Activated CD4-positive, alpha-beta T cell treated with anti-CD3 and anti-CD28 coated beads for 24 hours (primary cell): ENCODE results near the gene ZNF792.
"Not testable (repeated sequence)": the region's sequence is repeated elsewhere in the genome, so short reads cannot be mapped to it uniquely, and the experiment has no call there.

ENCODE experiments used
- DNase-seq, 2 donors: peaks; one replicate each; pipeline ENCODE4 v3.0.0-alpha.2; 2020; ENCODE audit warnings: low read depth in 2 of 2

The ZNF792 gene

DNA sequence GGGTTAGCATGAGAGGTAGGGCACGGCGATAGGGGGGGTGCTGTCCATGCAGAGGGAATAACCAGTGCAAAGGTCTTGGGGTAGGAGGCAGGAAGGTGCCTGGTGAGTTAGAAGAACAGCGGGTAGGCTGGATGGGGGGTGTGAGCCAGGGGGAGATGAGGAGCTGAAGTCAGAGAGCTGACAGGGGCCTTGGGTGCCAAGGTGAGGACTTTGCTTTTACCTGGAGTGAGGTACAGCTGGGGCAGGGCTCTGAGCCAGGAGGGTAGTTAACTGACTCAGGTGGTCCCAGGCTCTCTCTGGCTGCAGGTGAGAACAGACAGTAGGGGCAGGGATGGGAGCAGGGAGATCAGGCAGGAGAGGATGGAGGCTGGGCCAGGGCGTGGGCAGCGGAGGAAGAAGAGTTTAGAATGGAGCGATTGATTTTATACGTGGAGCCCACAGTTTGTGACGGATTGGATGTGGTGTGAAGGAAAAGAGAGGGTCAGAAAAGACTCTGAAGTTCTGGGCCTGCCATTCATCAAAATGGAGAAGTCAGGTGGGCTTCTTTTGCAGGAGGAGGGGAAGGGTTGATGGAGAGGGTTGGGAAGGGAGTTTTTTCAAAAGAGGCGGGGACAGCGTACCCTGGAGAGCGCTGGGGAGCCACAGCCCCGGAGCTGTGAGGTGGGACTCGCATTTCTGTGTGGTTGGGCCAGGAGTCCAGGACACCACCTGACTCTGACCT, 34.9 kb upstream of the ZNF792 start:
- DNase-seq: no peak

DNA sequence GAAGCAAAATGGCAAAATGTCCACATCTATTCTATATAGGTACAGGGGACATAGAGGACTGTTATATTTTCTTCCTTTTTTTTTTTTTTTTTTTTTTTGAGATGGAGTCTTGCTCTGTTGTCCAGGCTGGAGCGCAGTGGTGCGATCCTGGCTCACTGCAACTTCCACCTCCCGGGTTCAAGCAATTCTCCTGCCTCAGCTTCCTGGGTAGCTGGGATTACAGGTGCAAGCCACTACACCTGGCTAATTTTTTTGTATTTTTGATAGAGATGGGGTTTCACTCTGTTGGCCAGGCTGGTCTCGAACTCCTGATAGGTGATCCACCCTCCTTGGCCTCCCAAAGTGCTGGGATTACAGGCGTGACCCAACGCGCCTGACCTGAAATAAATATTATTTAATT, 34.2 kb upstream of the ZNF792 start:
- not testable (repeated sequence) for DNase-seq

DNA sequence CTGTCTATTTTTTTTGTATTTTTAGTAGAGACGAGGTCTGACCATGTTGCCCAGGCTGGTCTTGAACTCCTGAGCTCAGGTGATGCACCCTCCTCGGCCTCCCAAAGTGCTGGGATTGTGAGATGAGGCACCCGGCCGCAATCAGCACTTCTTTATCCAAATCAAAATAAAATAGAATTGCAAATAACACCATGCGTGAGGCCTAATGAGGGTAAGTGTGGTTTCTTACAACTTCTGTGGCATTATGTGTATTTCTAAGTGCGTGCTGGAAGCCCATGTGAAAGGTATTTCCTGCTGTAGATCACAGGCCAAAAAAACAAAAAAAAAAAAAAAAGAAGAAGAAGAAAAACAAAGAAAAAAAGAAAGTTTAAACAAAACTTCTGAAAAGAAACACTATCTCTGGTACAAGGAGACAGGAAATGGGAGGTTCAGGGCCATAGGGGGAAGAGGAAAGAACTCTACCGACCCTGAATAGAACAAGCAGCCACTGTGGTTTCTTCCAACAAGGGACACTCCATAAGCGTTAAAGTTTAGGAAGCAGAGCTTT, 33.1 kb upstream of the ZNF792 start:
- DNase-seq: no peak

DNA sequence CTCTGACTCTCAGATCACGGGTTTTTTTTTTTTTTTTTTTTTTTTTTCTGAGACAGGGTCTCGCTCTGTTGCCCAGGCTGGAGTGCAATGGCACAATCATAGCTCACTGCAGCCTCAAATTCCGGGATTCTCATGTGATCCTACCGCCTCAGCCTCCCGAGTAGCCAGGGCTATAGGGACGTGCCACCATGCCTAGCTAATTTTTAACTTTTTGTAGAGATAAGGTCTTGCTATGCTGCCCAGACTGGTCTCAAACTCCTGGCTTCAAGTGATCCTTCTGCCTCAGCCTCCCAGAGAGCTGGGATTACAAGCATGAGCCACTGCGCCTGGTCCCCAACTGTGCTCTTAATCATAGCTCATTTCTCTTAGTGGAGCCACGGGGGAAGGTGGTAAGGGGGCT, 31.5 kb upstream of the ZNF792 start:
- DNase-seq: no peak

DNA sequence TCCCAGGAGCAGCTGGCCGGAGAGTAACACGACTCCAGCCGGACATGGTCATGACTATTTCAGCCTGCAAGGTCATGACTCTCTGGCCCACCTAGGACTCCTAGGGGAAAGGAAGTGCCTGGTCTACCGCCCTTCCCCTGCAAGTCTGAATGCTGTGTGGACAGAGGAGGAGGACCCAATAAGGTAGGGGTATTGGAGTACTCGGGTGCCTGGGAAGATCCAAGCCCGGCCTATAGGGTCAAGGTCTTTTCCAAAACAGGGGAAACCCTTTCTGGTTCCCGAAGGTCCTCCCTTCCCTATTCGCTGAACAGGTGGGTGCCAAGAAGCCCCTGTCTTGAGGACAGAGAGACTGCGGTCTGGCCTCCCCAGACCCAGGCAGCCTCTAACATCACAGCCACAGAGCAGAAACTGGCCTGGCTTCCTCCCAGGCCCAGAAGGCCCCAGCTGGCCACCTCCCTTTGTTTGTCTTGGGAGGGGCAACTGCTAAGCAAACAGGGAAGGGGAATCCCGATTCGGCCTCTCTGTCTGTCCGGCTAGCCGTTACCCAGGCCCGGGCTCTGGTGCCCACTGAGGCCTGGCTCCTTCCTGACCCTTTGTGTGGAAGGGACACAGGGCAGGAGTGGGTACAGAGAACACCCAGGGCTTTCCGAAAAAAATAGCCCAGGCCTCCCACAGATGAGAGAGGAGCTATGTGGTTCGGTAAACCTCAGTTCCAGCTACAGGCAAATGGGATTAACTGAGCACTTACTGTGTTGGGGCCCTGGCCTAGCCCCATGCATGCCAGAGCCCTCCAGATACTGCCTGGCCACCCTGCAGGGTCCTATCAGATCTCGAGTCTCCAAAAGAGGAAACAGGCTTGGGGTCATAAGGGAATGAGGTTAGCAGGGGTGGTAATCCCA, 30.9 kb upstream of the ZNF792 start:
- no peak for DNase-seq

DNA sequence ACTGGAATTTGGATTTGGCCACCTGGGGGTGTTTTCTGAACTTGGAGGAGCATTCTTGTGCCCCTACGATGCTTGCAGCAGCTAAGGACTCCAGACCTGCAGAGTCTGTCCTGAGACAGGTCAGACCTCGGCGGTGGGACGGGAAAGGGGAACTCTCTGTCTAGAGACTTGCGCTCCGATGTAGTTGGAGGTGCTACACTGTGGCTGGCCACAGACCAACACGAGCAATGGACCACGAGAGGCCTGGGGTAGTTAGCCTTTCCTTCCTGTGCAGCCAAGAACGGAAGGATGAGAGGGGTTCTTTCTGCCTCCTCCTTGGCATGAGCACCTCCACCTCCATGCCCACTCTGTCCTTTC, 30.2 kb upstream of the ZNF792 start:
- no peak for DNase-seq

DNA sequence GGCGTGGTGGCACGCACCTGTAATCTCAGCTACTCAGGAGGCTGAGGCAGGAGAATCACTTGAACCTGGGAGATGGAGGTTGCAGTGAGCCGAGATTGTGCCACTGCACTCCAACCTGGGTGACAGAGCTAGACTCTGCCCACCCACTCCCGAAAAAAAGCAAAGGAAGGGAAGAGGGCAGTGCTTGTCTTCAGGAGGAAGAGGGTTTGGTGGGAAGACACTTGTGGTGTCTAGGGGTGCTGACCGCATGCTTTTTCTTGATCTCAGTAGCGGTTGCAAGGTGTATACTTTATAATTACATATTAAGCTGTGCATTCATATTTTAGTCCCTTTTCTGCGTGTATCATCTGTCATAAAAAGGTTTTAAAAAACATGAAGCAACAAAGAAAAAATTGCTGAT, 28.6 kb upstream of the ZNF792 start:
- DNase-seq: not testable (repeated sequence)

DNA sequence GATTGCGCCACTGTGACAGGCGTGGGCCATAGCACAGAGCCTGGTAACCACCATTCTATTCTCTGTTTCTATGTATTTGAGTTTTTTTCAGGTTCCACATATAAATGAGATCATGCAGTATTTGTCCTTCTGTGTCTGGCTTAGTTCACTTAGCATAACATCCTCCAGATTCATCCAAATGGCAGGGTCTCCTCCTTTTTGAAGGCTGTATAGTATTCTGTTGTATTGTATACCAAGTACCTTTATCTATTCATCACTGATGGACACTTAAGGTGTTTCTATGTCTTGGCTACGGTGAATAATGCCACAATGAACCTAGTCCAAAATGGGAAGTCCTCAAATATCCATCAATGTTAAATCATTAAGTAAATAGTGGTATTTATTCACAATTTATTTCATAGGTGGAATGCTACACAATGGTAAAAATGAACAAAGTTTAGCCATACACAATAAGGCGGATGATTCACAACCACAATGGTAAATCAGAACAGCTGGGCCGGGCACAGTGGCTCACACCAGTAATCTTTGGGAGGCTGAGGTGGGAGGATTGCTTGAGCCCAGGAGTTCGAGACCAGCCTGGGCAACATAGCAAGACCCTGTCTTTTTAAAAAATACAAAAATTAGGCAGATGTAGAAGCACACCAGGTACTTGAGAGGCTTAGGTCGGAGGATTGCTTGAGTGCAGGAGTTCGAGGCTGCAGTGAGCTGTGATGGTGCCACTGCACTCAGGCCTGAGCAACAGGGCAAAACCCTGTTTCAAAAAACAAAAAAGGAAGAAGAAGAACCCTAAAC, 27.7 kb upstream of the ZNF792 start:
- DNase-seq: no peak

DNA sequence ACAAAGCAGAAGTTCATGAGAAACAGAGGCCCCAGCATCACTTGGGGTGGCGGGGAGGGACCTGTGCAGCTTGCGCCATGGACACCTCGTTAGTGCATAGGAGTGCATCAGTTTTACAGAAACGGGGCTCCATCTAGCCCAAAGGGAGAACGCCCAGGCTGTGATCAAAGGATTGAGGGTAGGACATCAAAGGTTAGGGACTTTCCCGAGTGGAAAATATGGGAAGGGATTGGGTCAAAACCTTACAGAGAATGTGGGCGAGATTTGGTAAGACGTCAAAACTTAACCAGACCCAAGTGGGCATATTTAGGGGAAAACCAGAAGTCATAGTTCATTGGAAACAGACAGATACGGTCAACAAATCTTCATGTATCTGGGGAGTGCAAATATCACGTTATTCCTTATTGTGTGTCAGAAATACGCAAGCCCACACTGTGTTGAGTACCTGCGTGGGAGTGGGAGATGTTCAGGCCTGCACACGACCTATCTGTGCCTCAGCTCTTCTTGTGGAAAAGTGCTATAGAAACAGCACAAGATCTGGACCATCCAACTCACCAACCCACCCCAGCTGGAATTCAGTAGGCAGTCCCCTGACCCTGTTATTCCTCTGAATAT, 26.7 kb upstream of the ZNF792 start:
- peak in 1 of 2 donors; percentile 38 for DNase-seq

DNA sequence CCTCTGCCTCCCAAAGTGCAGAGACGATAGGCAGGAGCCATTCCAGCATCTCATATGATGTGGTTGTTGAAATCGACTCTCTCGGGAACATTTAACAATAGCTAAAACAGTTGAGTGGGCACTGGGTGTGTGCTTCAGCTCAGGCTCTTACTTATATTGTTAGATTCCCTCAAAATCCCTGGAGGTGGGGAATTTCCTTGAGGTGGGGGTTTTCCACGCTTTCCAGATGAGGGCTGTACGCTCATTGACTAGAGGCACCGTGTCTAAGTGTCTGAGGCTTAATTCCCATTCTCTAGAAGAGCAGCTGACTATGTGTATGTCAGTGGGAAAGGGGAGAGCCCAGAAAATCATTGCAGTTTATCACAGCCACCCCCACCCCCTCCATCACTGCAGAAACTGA, 25.3 kb upstream of the ZNF792 start:
- DNase-seq: no peak

DNA sequence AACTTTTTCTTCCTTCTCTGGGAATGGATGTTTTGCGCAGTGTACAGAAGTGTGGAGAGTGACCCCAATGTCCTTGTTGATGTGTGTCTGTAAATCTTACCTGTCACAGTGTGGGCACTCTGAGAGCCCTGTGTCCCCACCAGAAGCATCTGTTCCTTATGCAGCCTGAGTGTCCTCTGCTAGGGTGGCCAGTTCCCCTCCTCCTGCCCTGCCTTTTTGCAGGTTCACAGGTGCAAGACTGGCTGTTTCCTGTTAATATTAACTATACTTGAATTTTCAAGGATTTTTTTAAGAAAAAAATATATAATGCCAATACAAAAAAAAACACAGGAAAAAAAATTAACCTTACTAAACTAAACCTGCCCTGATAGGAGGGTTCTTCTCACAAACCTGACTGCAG, 24.1 kb upstream of the ZNF792 start:
- DNase-seq: no peak

DNA sequence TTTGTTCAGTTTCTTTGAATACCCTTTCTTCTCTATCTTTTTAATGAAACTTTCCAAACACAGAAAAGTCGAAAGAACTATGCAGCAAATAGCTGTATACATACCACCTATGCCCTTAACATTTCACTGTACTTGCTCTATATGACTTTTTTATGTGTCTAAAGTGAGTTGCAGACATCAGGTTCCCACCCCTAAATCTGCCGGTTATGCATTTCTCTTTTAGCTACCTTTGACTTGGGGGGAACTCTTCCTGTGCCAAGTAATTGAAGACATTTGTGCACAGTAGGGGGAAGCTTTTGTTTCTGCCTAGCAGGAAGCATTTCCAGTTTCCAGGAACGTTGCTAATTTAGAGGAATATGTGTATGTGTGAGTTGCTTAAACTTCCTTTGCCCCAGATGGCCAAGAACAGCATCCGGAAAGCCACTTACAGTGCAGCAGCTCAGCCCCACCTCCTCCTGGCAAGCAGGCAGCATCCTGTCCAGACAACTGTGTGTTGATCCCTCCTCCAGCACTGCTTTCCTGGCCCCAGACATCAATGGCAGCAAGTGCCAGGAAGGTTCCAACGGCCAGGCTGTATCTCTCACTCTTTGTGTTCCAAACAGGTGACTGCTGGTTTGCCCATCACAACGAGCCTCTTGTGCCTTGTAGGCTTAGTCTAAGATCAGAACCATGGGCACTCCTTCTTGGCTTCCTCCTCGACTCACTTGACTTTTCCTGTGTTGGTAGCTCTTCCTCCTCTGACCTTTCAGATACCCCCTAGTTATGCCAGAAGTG, 21.4 kb upstream of the ZNF792 start:
- no peak for DNase-seq

DNA sequence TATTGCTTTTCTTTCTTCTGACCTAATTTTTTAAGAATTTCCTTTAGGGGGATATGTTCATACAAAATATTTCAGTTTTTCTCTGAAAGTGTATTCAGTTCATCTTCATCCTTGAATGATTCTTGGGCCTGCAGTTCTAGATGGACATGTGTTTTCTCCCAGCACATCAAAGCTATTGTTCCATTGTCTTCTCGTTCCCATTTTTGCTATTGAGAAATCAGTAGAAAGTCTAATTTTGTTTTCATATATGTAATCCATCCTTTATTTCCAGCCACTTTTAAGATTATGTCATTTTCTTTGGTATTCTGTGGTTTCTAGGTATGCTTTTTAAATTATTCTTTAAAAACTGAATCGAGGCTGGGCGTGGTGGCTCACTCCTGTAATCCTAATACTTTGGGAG, 20.3 kb upstream of the ZNF792 start:
- no peak for DNase-seq

DNA sequence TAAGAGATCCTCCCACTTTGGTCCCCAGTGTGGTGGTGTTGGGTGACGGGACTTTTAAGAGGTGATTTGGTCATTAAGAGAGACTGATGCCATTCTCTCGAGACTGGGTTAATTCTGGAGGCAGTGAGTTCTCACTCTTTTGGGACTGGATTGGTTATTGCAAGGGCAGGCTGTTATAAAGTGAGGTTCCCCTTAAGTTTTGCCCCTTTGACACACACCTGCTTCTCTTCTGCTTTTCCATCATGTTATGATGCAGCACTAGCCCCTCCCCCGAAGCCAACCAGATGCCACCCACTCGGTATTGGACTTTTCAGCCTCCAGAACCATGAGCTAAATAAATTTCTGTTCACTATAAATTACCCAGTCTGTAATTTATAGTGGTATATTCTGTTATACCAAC, 19.8 kb upstream of the ZNF792 start:
- DNase-seq: no peak

DNA sequence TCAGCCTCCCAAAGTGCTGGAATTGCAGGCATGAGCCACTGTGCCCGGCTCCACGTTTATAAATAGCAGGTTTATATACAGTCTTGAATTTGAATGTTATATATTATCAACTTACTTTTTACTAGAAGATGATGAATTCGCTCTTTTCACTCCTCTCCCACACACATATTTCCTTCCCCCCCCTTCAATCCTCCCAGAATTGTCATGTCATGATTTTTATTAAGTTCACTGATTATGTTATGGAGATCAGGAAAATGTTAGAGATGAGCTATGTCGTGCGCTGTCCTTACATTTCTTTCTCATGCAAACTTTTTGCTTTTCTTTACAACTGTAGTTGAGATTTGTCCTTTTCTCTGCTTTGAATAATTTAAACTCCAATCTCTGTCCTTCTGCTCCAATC, 18.2 kb upstream of the ZNF792 start:
- no peak for DNase-seq

DNA sequence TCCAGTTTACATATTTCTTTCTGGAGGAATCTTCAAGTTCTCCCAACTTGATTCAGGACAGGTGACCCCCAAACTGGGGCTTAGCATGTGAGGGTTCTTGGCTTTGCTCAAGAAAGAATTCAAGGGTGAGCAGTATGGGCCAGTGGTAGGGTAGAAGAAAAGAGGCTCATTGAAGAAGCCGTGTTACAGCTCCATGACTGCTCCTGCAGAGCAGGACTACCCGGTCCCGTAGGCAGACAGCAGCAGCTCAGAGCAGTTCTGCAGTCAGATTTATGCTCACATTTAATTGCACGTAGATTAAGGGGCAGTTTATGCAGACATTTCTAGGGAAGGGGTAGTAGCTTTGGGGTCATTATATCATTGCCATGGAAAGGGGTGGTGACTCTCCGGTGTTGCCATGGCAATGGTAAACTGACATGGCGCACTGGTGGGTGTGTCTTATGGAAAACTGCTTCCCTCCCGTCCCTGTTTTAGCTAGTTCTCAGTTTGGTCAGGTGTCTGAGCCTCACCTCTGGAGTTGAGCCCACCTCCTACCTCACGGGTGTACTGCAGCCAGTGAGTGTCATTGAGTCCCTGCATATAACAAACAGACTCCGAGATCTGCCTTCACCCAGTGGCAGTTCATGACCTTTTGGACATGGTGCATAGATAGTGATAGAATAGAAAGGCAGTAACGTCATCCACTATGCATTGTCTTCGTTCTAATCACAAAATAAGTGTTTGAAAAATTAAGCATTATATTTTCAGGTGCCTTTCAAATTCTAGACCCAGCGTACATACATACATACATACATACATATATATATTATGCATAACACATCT, 16.0 kb upstream of the ZNF792 start:
- DNase-seq: no peak

DNA sequence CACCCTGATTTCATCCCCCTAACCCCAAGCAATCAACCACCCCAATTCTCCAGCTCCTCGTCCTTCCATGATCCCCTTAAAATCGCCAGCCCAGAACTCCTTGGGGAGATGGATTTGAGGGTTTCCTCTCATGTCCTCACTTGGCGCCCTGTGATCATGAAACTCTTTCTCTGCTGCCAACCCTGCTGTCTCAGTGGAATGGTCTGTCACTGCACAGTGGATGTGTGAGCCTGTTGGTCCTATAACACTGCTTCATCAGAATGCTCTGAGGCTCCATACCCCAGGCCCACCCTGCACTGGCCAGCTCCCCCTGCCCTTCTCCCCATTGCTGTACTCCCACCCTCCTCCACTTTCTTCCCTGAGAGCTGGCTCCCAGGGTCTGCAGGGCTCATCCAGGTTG, 12.6 kb upstream of the ZNF792 start:
- no peak for DNase-seq

DNA sequence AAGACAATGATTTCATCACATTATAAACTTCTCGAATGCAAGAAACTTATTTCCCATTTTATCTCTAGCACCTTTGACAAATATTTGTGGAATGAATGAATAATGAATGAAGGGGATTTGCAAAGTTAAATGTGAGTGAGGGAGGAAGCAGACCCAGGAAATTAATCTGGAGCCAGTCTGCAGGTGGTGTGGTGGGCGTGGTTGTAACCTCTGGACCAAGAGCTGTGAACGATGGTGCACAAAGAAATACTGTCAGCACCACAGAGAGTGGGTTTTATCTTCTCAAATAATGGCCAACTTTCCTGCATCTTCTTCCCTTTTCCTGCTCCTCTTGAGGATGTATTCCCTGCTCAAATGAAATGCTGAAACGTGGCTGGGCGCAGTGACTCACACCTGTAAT, 11.0 kb upstream of the ZNF792 start:
- DNase-seq: no peak

DNA sequence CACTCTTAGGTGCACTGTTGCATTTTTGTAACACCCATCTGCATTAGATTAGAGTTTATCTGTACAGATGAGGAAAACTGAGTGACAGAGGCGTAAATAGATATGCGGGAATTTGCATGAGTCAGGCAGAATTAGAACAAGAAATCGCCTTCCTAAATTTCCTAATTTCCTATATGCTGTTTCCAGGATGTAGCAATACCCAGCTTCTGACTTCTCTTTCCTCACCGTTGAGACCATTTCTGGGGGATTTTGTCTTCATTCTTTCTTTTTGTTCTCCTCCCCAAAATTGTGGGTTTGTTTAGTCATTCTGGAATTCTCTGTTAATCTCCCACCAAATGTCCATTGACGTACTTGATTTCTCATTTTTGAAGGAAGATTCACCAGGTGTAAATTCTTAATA, 10.6 kb upstream of the ZNF792 start:
- DNase-seq: no peak

DNA sequence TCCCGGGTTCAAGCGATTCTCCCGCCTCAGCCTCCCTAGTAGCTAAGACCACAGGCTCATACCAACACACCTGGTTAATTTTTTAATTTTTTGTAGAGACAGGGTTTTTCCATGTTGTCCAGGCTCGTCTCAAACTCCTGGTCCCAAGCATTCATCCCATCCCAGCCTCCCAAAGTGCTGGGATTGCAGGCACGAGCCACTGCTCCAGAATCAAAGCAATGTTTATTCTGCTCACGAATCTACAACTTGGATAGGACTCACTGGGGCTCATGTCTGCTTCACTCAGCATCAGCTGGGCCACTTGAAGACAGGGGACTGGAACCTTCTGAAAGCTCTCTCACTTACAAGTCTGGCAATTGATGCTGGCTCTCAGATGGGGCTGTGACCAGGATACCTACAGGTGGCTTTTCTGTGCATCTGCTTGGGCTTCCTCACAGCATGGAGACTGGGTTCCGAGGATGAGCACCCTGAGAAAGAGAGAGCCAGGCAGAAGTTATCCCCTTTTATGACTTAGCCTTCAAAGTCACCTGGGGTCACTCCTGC, 8.2 kb upstream of the ZNF792 start:
- no peak for DNase-seq
